Prostate gland (tissue), 2 donors: Measurements from ENCODE around the gene HDAC4.

Source experiments
- CTCF ChIP-seq, 4 experiments: fragments of 200-600 bp in 2 of 4; fragments of 450-650 bp in 2 of 4; sonication (generic) in 2 of 4; IDR thresholded peaks; 1 replicate in 3 of 4; 2 replicates in 1 of 4; pipeline ENCODE4 v1.5.1; 2016 to 2019; ENCODE audit warnings: antibody characterized with exemption in 4 of 4, mild to moderate bottlenecking in 2 of 4, moderate library complexity in 2 of 4
- POLR2A ChIP-seq: fragments of 450-650 bp; IDR thresholded peaks from one replicate; pipeline ENCODE4 v1.6.1; 2016; ENCODE audit warnings: antibody characterized with exemption, mild to moderate bottlenecking

DNA sequence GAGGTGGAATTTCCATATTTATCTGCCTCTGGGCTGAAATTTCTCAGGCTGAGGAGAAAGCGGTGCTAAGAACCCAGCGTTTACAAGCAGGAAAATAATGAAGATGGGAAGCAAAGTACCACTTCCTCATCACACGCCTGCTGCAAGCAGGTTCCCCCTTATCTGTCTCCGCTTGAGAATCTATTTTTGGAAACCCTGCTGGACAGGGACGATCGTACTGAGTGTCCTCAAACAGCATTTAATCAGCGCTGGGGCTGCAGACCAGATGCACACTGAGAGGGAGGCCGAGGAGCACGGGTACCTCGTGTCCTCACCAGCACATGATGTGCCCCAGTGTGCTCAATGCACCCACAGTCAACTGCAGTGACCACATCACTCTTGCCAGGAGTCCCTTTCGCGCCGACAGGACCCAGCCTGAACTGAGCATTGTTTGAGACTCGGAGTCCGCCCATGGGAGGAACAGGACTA is 160.4 kb downstream of the HDAC4 start:
- no peak for TF ChIP-seq POLR2A
- TF ChIP-seq CTCF (IDR thresholded peaks at IDR 0.05), result peak in 1 of 4 experiments; percentile 23
